Measurements from ENCODE around the gene GLRA3.
"Not testable (repeated sequence)": the region's sequence is repeated elsewhere in the genome, so short reads cannot be mapped to it uniquely, and the experiment has no call there.

GLRA3 gene

DNA sequence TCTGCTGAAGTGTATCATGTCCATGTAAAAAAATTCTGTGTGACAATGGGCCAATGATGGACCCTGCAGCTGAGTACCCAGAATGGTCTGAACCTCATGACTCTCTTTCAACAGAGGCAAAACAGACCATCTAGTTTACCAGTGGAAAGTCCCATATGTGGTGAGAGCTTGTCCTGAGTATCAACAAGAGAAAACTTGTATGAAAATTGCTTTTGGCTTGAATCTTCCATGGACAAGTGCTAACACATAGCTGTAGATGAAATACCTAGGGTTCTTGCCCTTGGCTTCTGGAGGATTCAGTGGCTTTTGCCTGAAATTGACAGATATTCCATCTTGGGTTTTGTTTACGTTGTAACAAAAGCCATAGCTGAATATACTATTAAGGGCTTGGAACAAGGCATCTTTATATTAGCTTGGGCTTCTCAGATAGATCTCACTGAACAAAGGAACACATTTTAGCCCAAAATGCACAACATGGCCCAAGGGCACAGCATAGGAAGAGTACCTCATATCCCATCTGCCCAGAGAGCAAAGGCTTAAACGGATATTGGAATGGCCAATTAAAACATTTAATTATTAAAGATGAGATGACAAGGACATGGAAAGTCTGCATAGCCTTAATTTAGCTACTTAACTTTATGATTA lies 178.2 kb downstream of the GLRA3 start:
- DNase-seq: no peak

- DNase-seq: no peak
Observed at GRCh38 chr4:174648812-174649211, 180.2 kb downstream of the GLRA3 start.

- DNase-seq: no peak
Observed at GRCh38 chr4:174646326-174646725, 182.7 kb downstream of the GLRA3 start.

DNA sequence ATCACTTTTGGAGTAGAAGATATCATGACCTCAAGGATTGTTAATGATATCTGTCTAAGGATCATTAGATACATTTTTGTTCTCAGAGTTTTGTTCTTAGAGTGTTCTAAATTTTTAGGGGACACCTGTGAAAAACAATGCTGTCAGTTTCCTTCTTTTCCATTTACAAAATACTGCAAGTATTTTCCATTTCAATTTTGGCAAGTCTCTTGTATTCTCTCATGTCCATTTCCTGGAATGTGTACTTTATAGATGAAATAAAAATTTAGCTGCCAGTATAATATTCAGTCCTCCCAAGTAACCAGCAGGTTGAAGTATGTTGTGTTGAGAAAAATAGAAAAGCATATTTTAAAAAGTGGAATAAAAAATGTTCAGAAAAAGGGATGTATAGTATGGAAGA lies 188.9 kb downstream of the GLRA3 start:
- no peak for DNase-seq

DNA sequence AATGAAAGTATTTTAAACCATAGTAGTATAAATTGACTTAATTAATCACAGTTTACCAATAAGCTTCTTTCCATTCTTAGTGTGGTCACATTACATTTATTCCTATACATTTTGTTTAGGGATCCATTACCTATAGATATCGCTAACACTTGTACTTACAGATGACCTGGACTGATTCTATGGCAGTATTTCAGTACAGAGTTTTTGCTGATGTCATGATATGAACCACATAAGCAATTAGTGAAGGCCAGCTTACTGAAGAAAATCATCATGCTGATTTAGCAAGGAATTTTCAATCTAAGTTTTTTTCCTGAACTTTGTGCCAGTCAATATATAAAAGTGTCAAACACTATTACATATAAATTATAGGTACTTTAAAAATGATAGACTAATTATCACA lies 193.3 kb downstream of the GLRA3 start:
- DNase-seq: no peak

DNA sequence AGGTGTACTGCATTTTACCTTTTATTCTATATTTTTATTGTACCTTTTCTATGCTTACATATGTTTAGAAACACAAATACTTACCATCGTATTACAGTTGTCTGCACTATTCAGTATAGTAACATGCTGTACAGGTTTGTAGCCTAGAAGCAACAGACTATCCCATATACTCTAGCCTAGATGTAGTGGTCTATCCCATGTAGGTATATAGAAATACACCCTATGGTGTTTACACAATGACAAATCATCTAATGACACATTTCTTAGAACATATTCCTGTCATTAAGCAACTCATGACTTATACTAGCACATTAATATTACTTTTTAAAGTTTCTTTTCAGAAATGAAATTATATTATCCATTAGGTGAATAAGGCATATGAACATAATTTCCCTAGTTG lies 195.6 kb downstream of the GLRA3 start:
- DNase-seq: no peak

DNA sequence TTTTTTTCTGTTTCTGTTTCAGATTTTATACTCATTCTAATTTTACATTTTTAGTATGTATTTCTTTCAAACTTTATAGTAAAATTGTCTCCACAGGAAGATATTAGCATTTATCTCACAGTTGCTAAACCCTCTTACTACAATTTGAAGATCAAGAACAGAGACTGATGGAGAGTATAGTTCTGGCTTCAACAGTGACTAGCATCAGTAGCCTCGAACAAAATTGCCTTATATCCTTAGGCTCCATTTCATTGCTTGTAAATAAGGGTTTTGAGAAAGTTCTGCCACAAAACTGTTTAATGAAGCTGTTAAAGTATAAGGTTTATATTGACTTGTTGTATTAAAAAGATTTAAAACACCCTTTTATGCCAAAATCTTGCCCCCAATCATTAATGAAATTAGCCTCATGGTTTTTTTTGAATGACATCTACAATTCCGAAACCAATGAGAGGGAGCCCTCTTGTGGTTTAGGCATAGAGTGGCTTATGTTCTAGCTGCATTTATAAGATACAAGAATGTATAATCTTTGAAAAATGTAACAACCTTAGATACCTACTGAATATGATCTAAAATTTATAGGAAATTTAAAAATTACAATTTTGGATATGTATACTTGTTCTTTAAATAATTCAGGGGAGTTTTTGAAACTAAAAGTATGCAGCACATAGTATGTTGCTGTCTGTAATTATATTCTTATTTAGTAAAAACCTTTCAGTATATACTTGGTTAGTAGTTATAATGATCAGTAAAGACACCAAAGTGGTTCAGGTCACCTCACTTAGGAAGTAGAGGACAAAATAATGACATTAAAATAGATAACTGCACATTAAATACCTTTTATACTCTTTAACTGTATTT lies 196.9 kb downstream of the GLRA3 start:
- peak; percentile 29 for DNase-seq

DNA sequence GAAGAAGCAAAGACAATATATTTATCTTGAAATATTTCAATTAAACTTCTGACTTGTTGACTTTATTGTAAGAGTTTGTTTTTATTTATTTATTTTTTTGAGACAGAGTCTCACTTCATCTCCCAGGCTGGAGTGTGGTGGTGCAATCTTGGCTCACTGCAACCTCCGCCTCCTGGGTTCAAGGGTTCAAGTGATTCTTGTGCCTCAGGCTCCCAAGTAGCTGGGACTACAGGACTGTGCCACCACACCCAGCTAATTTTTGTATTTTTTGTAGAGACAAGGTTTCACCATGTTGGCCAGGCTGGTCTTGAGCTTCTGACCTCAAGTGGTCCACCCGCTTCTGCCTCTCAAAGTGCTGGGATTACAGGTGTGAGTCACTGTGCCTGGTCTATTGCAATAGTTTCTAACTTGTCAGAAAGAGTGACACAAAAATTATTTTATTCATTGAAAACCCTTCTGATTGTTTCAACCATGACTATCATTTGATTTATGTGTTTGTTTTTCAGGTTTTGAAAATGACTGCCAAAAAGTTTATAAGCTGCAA lies 199.1 kb downstream of the GLRA3 start:
- not testable (repeated sequence) for DNase-seq

DNA sequence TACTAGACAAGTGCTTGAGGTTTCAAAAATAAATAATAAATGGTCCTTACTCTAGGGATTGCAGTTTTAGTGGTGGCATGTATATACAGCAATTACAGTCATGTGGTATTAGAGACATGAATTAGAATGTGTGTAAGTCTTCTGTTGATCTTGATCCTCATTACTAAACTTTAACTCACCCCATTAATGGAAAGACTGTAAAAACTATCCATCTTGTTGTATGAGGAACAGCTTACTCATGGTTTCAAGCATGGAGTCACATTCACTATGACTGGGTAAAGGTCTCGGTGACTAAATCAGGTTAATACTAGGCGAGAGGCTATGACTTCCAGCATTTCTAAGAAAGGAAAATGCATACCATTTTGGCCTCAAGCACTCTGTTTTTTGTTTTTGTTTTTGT lies 199.8 kb downstream of the GLRA3 start:
- DNase-seq: peak; percentile 11

DNA sequence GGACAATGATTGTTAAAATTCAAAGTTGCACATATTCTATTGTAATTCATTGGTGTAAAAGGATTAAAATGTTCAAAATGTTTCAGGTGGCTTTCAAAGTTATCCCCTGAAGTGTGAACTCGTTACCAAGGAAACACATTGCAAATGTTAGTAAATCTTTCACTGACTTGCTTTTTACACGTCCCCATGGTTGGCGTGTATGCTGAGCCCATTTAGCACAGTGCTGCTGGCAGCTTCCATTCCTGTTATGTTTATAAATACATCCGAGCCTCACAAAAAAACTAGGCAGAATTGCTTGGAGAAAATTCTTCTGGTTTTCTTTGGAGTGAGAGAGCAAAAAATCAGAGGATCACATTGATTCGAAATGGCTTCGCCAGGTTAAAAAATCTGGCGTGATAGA lies 200.9 kb downstream of the GLRA3 start:
- DNase-seq: no peak

GRCh38 chr4:174627473-174627872 lies 201.6 kb downstream of the GLRA3 start:
- DNase-seq: no peak

DNA sequence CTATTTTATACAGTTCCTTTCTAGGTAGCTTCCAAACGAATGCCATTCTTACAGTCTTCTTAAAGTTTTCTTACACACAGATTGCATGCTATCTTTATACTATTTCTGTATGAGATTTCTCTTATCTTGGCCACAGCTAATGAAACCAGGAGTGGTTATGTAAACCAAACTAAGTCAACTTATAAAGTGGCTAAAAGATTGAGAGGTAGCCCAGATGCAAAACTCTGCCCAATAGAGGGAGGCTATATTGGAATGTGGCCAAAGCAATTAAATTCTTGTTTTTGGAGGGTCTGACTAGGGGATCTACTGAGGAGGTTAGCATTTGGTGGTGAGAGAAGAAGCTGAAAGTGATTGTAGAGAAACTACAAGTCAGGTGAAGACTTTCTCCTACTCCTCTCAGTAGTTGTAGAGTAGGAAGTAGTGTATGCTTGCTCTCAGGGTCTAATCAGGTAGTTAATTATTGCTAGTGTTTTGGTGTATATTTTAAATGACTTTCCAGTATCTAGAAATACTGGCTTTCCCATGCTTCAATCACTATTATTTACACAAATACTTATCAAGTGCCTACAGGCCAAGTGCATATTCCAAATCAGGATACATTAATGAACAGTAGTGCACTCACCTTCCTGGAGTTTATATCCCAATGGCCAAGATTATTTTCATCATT lies 202.6 kb downstream of the GLRA3 start:
- no peak for DNase-seq

GRCh38 chr4:174616661-174617060 lies 212.4 kb downstream of the GLRA3 start:
- no peak for DNase-seq

- no peak for DNase-seq
Observed at GRCh38 chr4:174613979-174614378, 215.1 kb downstream of the GLRA3 start.

- no peak for DNase-seq
Observed at GRCh38 chr4:174611792-174612191, 217.3 kb downstream of the GLRA3 start.

- DNase-seq: no peak
Observed at GRCh38 chr4:174607792-174608191, 221.3 kb downstream of the GLRA3 start.

GRCh38 chr4:174604198-174604597 lies 224.8 kb downstream of the GLRA3 start:
- no peak for DNase-seq

DNA sequence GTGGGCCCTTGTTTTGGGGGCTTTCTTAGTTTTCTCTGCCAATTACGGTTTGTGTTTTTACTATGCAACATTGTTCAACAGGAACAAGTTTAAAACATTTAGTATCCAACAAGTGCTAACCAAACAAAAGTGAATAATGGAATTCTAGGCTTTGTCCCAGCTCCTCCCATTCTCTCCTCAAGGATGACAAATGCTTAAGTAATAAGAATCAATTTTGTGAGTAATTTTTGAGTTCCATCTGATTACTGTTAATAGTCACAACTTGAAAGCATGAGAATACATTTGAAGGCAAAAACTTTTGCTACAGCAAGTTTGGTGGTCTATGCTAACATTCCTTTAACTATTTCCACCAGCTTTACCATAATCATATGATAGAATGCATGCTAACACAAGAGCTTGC lies 228.7 kb downstream of the GLRA3 start:
- DNase-seq: no peak

DNA sequence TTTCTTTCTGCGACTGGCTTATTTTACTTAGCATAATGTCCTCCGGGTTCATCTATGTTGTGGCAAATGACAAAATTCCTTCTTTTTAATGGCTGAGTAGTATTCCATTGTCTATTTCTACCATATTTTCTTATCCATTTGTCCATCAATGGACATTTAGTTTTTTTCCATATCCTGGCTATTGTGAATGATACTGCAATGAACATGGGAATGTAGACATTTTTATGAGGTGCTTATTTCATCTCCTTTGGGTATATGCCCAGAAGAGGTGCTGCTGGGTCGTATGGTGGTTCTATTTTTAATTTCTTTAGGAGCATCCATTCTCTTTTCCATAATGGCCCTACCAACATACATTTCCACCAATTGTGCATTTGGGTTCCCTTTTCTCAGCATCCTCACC lies 230.2 kb downstream of the GLRA3 start:
- no peak for DNase-seq

GRCh38 chr4:174596513-174596912 lies 232.5 kb downstream of the GLRA3 start:
- no peak for DNase-seq

DNA sequence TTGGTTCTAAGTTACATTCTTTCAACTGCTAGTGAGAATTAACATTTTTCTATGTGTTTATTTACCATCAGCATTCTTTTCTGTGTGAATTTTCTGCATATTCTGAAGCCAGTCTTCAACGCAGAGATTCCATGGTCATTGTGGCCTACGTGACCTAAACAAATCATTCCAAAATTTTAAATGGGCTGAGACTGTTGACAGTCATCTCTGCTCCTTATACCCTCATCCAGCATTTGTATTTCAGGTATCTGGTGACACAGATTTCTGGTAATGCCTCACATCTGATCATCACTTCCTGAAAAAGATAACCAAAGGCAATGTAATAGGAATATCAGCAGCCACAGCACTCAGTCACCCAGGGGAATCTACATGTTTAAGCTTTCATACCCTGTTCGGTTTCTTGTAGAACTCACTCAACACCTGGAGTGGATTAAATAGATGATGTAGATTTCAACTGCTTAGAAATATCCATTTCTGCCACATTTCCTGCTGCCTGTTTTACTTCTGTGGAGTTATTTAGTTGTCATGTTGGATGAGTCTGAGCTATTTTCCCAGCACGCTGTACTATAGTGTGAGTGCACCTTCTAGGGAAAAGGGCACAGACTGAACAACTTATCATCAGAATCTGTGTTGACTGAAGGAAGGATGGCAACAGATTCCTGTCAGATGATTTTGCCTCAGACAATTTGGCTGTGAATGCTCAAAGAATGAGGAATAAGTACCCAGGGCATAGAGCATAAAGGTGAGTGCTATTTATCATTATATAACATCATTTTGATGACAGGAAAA lies 233.7 kb downstream of the GLRA3 start:
- DNase-seq: no peak

DNA sequence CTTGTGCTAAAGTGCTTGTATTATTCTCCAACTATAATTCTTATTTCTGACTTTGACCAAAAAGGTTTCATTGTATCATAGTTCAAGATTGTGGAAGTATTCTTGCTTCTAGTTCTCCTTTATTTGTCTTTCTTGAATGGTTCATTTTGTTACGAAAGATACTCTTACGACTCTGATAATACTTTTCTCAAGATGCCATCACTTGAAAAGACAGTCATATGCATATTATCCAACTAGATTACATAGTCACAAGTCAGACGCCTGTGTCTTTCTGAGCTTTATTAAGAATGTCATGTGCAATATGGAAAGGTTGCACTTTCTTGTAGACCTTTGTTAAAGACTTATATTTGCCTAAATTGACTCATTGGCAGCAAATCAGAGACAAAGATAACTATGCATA lies 235.3 kb downstream of the GLRA3 start:
- DNase-seq: no peak

GRCh38 chr4:174592985-174593335 lies 236.1 kb downstream of the GLRA3 start:
- no peak for DNase-seq
